ENCODE measurements around the gene HORMAD2.
"Not testable (repeated sequence)": the region's sequence is repeated elsewhere in the genome, so short reads cannot be mapped to it uniquely, and the experiment has no call there.

HORMAD2 gene

DNA sequence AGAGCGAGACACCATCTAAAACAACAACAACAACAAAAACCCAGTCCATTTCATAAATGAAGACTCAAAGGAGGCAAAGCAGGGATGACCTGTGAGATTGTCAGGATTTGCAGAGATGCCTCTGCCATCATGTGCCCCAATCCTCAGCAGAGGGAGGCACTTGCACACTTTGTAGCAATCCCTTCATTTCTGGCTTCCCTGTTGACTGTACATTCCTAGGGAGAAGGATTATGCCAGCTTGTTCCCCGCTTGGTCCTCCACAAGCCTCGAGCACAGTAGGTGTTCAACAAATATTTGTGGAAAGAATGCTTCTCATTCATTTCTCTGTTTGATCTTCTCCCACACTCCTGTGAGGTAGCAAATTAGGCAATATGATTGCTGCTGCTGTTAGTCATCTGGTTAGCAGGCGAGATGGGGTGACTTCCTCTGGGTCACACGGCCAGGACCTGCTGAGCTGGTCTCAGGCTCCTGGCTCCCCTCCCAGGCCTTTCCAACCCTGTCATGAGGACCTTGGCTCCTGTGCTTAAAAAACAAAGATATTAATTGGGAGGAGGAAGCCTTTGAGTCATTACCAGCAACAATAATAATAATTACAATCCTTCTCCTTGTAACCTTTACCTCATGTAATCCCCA is 132.2 kb downstream of the HORMAD2 start:
- no peak for DNase-seq (ENCODE audit: extremely low spot score)
- POLR2A ChIA-PET = no interaction called here
- no peak for TF ChIP-seq LEF1 (IDR thresholded peaks at IDR 0.05; ENCODE audit: borderline replicate concordance)
- CTCF ChIA-PET = interaction anchor here (0.7 kb wide), 1 partner anchor 114 kb away, joined by 3 read pairs; the partner anchor contains the start of gene TBC1D10A

DNA sequence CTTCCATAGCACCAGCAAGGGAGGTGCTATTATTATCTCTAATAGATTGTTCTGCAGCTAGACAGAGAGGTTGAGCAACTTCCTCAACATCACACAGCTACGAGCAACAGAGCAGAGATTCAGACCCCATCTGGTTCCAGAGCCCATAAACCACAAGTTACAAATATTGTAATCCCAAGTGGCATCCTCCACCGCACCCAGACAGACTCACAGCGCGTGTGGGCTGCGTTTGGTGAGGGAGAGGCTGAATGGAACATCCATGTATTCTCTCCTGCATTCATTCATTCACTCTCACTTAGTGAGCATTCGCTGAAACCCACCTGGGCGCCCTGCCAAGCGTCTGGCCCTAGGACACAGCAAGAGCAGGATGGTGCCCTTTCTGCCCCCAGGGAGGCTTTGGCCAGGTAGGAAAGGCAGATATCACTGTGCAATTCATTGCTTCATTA is 132.8 kb downstream of the HORMAD2 start:
- TF ChIP-seq SUZ12 (IDR thresholded peaks at IDR 0.05) (no peak), L3MBTL2 (conservative IDR thresholded peaks at IDR 0.05) (no peak), HDGF (IDR thresholded peaks at IDR 0.05; ENCODE audit: borderline replicate concordance) (no peak), ZNF384 (IDR thresholded peaks at IDR 0.05) (no peak), NFRKB (IDR thresholded peaks at IDR 0.05) (no peak), TARDBP (IDR thresholded peaks at IDR 0.05) (no peak), FOXA1 (IDR thresholded peaks at IDR 0.05) (no peak), BHLHE40 (IDR thresholded peaks at IDR 0.05; ENCODE audit: borderline replicate concordance) (no peak), LEF1 (IDR thresholded peaks at IDR 0.05; ENCODE audit: borderline replicate concordance) (no peak), ELF4 (IDR thresholded peaks at IDR 0.05) (no peak), SP1 (IDR thresholded peaks at IDR 0.05) (no peak), CTBP1 (IDR thresholded peaks at IDR 0.05; ENCODE audit: borderline replicate concordance) (no peak), ARNT (IDR thresholded peaks at IDR 0.05) (no peak), FOXK2 (IDR thresholded peaks at IDR 0.05) (no peak), FOXM1 (IDR thresholded peaks at IDR 0.05; ENCODE audit: borderline replicate concordance) (no peak)
- TF ChIP-seq, protein P1, sequence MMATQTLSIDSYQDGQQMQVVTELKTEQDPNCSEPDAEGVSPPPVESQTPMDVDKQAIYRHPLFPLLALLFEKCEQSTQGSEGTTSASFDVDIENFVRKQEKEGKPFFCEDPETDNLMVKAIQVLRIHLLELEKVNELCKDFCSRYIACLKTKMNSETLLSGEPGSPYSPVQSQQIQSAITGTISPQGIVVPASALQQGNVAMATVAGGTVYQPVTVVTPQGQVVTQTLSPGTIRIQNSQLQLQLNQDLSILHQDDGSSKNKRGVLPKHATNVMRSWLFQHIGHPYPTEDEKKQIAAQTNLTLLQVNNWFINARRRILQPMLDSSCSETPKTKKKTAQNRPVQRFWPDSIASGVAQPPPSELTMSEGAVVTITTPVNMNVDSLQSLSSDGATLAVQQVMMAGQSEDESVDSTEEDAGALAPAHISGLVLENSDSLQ (IDR thresholded peaks at IDR 0.05) = no peak
- CTCF ChIA-PET = interaction anchor here (0.7 kb wide), 1 partner anchor 114 kb away, joined by 3 read pairs; the partner anchor contains the start of gene TBC1D10A
- no peak for DNase-seq (ENCODE audit: extremely low spot score)
- POLR2A ChIA-PET = no interaction called here

DNA sequence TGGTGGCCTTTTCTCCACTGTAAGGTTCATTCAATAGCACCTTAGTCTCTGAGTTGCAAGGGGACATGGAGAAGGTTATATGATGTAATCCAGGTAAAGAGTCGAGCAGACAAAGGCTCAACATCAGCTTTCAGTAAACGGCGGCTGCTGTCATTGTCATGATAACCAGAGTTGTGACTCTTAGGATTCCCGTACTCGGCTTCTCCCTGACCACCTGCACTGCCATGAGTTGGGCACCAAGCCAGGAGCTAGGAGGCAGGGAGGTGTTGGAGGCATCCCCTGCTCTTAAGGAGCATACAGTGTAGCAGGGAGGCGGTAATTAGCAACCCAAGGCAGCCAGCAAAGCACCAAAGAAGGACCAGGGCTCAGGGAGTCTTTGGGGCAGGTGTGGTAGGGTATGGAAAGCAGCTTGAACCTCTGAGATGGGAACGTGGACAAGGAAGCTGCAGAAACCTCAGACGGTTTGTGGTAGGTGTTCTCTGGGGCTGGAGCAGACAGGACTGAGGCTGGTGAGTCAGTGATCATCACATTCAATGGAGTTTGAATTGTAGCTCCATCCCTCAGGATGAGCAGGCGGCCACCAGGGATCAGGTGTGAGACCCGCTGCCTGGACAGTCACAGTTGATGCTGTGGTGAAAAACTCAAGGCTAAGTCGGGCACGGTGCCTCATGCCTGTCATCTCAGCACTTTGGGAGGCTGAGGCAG is 134.6 kb downstream of the HORMAD2 start:
- TF ChIP-seq FOXK2 (IDR thresholded peaks at IDR 0.05) (no peak), FOXA1 (IDR thresholded peaks at IDR 0.05) (no peak), LEF1 (IDR thresholded peaks at IDR 0.05; ENCODE audit: borderline replicate concordance) (no peak), NFRKB (IDR thresholded peaks at IDR 0.05) (no peak), SP1 (IDR thresholded peaks at IDR 0.05) (no peak), TARDBP (IDR thresholded peaks at IDR 0.05) (no peak), FOXM1 (IDR thresholded peaks at IDR 0.05; ENCODE audit: borderline replicate concordance) (no peak), HDGF (IDR thresholded peaks at IDR 0.05; ENCODE audit: borderline replicate concordance) (no peak), ELF4 (IDR thresholded peaks at IDR 0.05) (no peak), L3MBTL2 (conservative IDR thresholded peaks at IDR 0.05) (no peak)
- TF ChIP-seq, protein P1 (IDR thresholded peaks at IDR 0.05) = no peak
- DNase-seq (ENCODE audit: extremely low spot score) = no peak
- ChIA-PET CTCF (interaction anchor here (0.8 kb wide), 1 partner anchor 36 kb away, joined by 3 read pairs; no protein-coding TSS in a partner anchor), POLR2A (no interaction called here)

DNA sequence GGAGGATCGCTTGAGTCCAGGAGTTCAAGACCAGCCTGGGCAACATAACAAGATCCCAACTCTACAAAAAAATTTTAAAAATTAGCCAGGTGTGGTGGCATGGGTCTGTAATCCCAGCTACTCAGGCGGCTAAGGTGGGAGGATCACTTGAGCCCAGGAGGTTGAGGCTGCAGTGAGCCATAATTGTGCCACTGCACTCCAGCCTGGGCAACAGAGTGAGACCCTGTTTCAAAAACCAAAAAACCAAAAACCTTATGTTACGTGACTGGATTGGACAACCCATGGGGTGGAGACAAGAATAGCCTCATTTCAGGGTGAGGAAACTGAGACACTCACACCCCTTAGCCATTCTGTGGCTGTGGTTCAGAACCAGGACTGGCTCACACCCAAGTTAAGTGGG is 136.0 kb downstream of the HORMAD2 start:
- CTCF ChIA-PET; POLR2A ChIA-PET; DNase-seq (ENCODE audit: extremely low spot score): not testable (repeated sequence)

DNA sequence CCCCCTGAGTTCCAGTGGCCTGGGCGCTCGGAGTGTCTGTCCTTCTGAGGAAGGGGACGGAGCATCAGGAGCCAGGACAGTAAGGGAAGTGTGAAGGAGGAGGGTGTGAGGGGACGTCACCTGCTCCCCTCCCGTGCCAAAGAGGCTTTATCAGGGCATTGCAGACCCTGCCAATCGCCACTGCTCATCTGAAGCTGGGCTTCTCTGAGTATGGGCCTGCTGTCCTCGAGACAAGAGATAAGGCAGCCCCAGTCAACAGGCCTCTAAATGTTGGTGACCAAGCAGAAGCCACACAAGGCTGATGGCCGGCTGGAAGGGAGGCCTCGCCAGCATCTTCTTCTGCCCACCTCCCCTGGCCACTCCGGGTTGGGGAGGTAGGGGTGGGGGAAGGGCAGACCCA is 136.4 kb downstream of the HORMAD2 start:
- no peak for DNase-seq (ENCODE audit: extremely low spot score)
- CTCF ChIA-PET = no interaction called here
- POLR2A ChIA-PET = no interaction called here
- TF ChIP-seq L3MBTL2 (conservative IDR thresholded peaks at IDR 0.05) (no peak), BHLHE40 (IDR thresholded peaks at IDR 0.05; ENCODE audit: borderline replicate concordance) (no peak), HDGF (IDR thresholded peaks at IDR 0.05; ENCODE audit: borderline replicate concordance) (no peak), ARNT (IDR thresholded peaks at IDR 0.05) (no peak), NFRKB (IDR thresholded peaks at IDR 0.05) (no peak), LEF1 (IDR thresholded peaks at IDR 0.05; ENCODE audit: borderline replicate concordance) (no peak), CTBP1 (IDR thresholded peaks at IDR 0.05; ENCODE audit: borderline replicate concordance) (no peak), FOXM1 (IDR thresholded peaks at IDR 0.05; ENCODE audit: borderline replicate concordance) (no peak), FOXA1 (IDR thresholded peaks at IDR 0.05) (no peak), SUZ12 (IDR thresholded peaks at IDR 0.05) (no peak), ELF4 (IDR thresholded peaks at IDR 0.05) (no peak), TARDBP (IDR thresholded peaks at IDR 0.05) (no peak), FOXK2 (IDR thresholded peaks at IDR 0.05) (no peak), SP1 (IDR thresholded peaks at IDR 0.05) (no peak), ZNF384 (IDR thresholded peaks at IDR 0.05) (no peak)
- TF ChIP-seq, protein P1 (IDR thresholded peaks at IDR 0.05) = no peak

DNA sequence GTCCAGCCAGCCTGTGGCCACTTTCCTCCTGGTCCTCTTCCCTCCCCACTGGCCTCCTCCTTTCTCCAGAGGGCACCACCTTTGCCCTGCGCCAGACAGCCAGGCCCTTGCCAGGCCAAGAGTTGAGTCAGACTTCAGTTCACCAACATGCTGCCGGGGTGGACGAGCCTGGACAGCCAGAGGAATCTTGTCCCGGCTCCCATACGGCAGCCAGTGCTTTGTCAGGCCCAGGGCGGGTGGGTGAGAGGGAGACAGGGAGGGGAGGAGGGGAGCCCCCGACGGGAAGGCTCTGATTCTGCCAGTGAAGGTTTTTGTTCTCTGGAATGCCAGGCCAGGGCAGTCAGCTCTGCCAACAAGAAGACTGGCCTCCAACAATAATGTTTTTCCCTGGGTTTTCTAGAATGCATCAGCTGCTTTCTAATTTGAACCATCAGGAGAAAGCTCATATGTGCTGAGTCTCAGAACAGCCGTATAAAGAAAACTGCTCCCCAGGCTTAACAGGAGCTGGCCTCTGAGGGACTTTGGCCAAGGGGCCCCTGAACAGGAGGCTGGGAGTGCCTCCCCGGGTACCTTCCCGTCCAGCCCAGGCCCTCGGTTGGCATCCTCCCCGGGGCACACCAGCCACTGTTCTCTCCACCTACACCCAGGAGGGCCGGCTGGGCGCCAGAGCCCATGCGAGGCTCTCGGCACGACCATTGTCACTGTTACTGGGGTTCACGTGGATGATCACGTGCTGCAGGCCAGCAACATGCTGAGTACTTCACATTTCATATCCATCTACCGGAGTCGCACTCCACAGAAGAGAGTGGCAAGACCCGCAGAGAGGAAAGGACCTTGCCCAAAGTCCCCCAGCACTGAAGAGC is 137.7 kb downstream of the HORMAD2 start:
- TF ChIP-seq SP1 (IDR thresholded peaks at IDR 0.05) = no peak
- no peak for TF ChIP-seq FOXA1 (IDR thresholded peaks at IDR 0.05)
- no peak for TF ChIP-seq CTBP1 (IDR thresholded peaks at IDR 0.05; ENCODE audit: borderline replicate concordance)
- ChIA-PET CTCF (no interaction called here), POLR2A (no interaction called here)
- no peak for DNase-seq (ENCODE audit: extremely low spot score)
